Mesangial cell (primary cell): Measurements from ENCODE around the gene RAB1A. TPM values are rescaled to one million over a fixed set of nuclear protein-coding genes. Genes with fewer than 3 reads are reported as not detected.

Source experiments
- total RNA-seq: library from RNA; depleted of rRNA; stranded (reverse); fragments of >200 nt; gene quantifications from 2 replicates; pipeline ENCODE4 v1.2.3, GENCODE V29; 2015

The RAB1A gene
- total RNA-seq: 53.2 and 67.5 TPM in 2 replicates

GRCh38 chr2:65129826-65130663 is at the start of gene RAB1A:
Gene RAB1A, minus strand, starts transcription at chr2:65130106. Its CDS starts 191 bp downstream, at chr2:65129915.

GRCh38 chr2:65056215-65057053 is 73.5 kb downstream of the RAB1A start, which contains the start of gene CEP68:
Gene CEP68, plus strand, starts transcription at chr2:65056416. Its CDS starts 13,029 bp downstream, at chr2:65069445.

Other genes with a start within 250 kb of the RAB1A start
- 19.5 and 33.9 TPM in 2 replicates for gene SLC1A4, start 140.7 kb downstream of the RAB1A start, total RNA-seq
- 5.9 and 10.3 TPM in 2 replicates for gene CEP68, start 73.7 kb downstream of the RAB1A start, total RNA-seq
- gene ACTR2, start 97.7 kb upstream of the RAB1A start, total RNA-seq: 56.7 and 87.2 TPM in 2 replicates